HUES48 (cell line): ENCODE measurements around the gene IQCN.

Source experiments
- H3K27ac ChIP-seq: one replicate; pipeline ENCODE4 v1.7.0; 2013; ENCODE audit warnings: low read depth, low read length, inconsistent platforms
- H3K27me3 ChIP-seq: 2 replicates; pipeline ENCODE4 v1.6.1; 2013; ENCODE audit warnings: mild to moderate bottlenecking, low read length; ENCODE audit not compliant: control insufficient read depth, insufficient read depth
- H3K36me3 ChIP-seq: 2 replicates; pipeline ENCODE4 v1.6.1; 2013; ENCODE audit warnings: low read length; ENCODE audit not compliant: control insufficient read depth, insufficient read depth
- H3K4me1 ChIP-seq: 2 replicates; pipeline ENCODE4 v1.6.1; 2013; ENCODE audit warnings: mild to moderate bottlenecking, low read length; ENCODE audit not compliant: control insufficient read depth, insufficient read depth
- H3K4me3 ChIP-seq: 2 replicates; pipeline ENCODE4 v1.5.1; 2013; ENCODE audit warnings: mild to moderate bottlenecking, low read depth, low read length
- H3K9ac ChIP-seq: 2 replicates; pipeline ENCODE4 v1.6.1; 2013; ENCODE audit warnings: mild to moderate bottlenecking, low read depth, low read length, moderate library complexity
- H3K9me3 ChIP-seq: 2 replicates; pipeline ENCODE4 v1.6.1; 2013; ENCODE audit warnings: low read length; ENCODE audit not compliant: control insufficient read depth, insufficient read depth

The IQCN gene

DNA sequence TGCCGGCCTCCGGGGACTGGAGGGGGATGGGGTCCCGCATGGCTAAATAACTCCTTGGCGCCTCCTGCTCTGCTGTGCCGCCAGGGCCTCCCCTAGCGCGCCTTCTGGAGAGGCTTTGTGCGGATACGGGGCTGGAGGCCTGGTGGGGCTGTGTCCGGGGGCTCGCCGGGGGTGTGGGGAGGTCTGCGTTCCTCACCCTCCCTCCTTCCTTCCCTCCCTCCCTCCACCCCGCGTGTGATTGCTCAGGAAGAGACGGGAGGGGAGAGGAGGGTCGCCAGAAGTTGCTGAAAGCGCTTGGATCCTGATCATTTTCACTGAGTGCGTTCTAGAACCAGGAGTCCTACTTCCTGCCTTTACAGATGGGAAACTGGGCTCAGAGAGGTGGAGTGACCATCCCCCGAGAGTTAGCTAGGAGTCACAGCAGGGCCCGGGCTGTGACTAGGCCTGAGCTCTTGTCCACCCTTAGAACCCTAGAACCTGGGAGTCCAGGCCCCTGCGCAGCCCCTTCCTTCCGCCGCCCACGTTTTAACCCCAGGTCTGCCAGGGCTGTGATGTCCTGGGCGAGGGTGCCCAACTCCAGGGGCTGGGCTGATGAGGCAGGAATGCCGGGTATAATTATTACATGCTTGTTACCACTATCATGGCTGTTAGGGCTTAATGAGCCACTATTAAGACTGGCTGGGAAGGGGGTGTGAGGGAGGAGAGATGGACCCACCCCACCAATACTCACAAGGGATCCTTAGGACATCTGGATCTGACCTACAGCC, 8.0 kb upstream of the IQCN start:
- peak overlapping the region; percentile 87 for H3K9ac ChIP-seq
- H3K27me3 ChIP-seq = no peaks in the 10 kb centered on the region
- H3K27ac ChIP-seq = peak overlapping the region; percentile 100
- peak overlapping the region; percentile 73 for H3K4me3 ChIP-seq
- peaks cover 20% of the 10 kb centered on the region for H3K4me1 ChIP-seq
- H3K9me3 ChIP-seq = no peaks in the 10 kb centered on the region
- peaks cover 12% of the 10 kb centered on the region for H3K36me3 ChIP-seq

DNA sequence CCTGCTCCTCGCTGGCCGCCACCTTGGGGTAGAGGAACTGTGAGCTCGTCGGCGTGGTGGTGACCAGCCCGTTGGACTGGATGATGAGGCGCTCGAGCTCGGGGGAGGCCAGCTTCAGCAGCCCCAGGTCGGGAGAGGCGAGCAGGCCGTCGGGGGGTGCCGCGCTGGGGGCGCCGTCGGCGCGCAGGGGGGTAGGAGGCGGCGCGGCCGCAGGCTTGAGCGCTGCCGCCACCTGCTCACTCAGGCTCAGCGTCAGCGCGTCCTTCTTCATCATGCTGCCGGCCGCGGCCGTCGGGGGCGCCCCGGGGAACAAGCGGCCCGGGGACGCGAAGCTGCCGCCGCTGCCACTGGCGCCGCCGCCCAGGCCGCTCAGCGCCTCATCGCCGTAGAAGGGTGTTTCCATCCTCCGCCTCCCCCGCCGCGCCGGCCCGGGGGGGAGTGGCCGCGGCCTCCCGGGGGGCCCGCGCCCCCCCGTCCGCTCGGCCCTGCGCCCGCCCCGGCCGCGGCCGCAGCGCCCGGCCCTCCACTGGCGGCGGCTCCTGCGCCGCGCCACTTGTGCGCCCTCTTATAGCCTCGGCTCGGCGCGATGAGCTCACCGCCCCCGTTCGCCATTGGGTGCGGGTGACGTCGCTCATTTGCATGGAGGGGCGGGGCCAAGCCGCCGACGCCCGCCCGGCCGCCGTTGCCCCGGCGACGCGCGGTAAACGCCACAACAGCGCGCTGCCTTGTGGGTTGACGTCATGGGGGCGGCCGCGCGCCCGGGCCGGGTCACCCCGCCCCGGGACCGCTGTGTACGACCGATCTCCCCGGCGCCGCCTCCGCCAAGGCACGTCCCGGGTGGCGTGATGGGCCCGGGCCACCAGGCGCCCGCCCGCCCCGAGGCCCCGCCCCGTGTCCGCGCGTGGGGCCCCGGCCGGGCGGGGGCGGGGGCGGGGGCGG, 7.1 kb upstream of the IQCN start, which contains the start of gene JUND:
Gene JUND, minus strand, starts transcription at position 541 of the 939 bp plus-strand sequence. Its CDS starts 138 bp downstream, at position 403.
- H3K27me3 ChIP-seq = no peaks in the 10 kb centered on the region
- peak within 1 kb of the TSS; percentile 100 for H3K4me3 ChIP-seq
- peak within 1 kb of the TSS; percentile 100 for H3K27ac ChIP-seq
- peaks cover 15% of the 10 kb centered on the region for H3K4me1 ChIP-seq
- H3K9ac ChIP-seq = peak within 1 kb of the TSS; percentile 97
- no peaks in the 10 kb centered on the region for H3K9me3 ChIP-seq
- peaks cover 12% of the 10 kb centered on the region for H3K36me3 ChIP-seq

DNA sequence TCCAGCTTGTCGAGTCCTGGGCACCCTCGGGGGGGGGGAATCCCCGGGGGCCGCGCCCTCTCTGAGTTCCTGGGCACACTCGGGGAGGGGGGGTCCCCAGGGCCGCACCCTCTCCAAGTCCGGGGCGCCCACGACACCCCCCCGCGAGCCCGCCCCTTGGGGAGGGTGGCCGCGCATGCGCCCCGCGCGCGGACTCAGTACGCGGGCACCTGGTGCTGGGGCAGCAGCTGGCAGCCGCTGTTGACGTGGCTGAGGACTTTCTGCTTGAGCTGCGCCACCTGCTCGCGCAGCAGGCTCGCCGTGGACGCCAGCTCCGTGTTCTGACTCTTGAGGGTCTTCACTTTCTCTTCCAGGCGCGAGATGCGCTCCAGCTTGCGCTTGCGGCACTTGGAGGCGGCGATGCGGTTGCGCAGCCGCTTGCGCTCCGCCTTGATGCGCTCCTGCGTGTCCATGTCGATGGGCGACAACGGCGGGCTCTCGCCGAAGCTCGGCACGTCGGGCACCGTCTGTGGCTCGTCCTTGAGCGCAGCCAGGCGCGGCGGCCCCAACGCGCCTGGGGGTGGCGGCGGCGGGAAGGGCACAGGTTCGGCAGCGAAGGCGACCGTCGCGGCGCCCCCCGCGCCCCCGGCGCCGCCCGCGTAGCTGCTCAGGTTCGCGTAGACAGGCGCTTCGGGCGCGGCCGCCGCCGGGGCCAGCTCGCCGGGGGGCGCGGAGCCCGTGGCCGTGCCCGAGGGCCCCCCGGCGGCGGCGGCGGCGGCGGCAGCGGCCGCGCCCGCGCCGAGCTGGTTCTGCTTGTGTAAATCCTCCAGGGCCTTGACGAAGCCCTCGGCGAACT, 6.2 kb upstream of the IQCN start:
- Histone ChIP-seq H3K4me3 (peak overlapping the region; percentile 100), H3K36me3 (peaks cover 12% of the 10 kb centered on the region), H3K27me3 (no peaks in the 10 kb centered on the region), H3K9ac (peak overlapping the region; percentile 97), H3K27ac (peak overlapping the region; percentile 92), H3K9me3 (no peaks in the 10 kb centered on the region), H3K4me1 (peaks cover 15% of the 10 kb centered on the region)

DNA sequence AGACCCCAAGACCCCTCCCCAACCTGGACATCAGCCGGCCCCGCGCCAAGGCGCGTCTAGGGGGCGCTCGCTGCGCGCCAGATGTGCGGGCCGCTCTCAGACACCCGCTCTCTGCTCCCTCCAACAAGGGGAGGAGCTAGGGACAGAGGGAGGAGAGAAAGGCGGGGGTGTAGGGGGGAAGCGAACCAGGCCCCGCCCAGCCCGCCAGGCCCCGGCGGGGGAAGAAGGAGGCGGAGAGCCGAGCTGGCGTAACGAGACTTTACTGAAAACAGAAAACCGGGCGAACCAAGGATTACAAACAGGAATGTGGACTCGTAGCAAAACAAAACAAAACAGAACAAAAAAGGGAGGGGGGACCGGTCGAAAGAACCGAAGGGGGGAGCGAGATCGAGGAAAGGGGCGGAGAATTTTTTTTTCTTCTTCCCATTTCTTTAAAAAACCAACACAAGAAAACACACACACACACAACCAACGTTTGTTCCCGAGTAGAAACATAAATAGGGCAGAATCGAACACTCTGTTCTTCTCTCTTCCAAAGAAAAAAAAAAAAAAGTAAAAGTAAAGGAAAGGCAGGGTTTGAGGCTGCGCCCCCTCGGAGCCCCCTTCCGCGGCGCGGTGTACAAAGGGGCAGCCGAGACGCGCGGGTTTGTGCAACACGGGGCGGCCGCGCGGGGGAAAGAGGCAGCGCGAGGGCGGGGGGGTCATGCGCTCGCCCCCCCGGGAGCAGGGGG, 5.4 kb upstream of the IQCN start:
- Histone ChIP-seq H3K9ac (peak overlapping the region; percentile 97), H3K36me3 (peaks cover 12% of the 10 kb centered on the region), H3K27ac (peak overlapping the region; percentile 92), H3K27me3 (no peaks in the 10 kb centered on the region), H3K4me3 (peak overlapping the region; percentile 100), H3K9me3 (no peaks in the 10 kb centered on the region), H3K4me1 (peaks cover 15% of the 10 kb centered on the region)

DNA sequence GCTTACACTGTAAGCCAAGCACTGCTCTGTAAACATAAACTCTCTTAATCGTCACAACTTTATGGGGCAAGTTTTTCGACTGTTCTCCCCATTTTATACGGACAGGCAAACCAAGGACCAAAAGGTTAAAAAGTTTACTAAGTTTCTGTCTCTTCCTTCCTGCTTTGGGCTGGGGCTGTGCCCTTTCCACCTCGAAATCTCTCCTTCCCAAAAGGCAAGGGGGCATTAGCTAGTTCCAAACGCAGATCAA, 4.9 kb upstream of the IQCN start:
- Histone ChIP-seq H3K9me3 (no peaks in the 10 kb centered on the region), H3K4me1 (peaks cover 15% of the 10 kb centered on the region), H3K36me3 (peaks cover 12% of the 10 kb centered on the region), H3K27ac (peak overlapping the region; percentile 61), H3K9ac (peak overlapping the region; percentile 29; the same call in 1 of the 2 replicates), H3K4me3 (peak overlapping the region; percentile 100), H3K27me3 (no peaks in the 10 kb centered on the region)

DNA sequence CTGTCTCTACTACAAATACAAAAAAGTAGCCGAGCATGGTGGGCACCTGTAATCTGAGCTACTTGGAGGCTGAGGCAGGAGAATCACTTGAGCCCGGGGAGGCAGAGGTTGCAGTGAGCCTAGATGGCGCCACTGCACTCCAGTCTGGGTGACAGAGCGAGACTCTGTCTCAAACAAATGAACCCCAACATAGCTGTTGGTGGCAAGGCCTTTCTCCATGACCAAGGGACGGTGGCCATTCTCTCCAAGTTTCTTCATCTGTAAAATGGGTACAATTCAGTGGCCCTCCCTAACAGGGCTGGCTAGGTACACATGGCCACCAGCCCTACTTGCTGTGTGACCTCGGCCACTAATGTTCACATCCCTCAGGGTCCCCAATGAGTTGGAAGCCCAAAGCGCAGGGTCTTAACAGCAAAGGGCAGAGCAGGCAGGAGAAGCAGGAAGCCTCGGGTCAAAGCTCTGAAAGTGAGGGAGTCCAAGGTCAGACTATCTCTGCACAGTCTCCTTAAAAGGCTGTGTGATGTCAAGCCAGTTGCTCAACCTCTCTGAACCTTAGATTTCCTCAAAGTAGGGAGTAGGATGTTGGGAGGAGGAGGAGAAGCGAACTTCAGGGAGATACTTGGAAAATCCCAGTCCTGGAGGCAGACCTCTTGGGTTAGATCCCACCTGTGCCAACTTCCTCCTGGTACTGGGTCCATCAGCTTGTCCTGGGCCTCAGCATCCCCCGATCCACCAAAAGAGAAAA, 4.4 kb upstream of the IQCN start:
- Histone ChIP-seq H3K36me3 (peaks cover 12% of the 10 kb centered on the region), H3K4me3 (peak overlapping the region; percentile 100), H3K9me3 (no peaks in the 10 kb centered on the region), H3K9ac (peak overlapping the region; percentile 29; the same call in 1 of the 2 replicates), H3K27ac (peak overlapping the region; percentile 61), H3K4me1 (peaks cover 15% of the 10 kb centered on the region), H3K27me3 (no peaks in the 10 kb centered on the region)

DNA sequence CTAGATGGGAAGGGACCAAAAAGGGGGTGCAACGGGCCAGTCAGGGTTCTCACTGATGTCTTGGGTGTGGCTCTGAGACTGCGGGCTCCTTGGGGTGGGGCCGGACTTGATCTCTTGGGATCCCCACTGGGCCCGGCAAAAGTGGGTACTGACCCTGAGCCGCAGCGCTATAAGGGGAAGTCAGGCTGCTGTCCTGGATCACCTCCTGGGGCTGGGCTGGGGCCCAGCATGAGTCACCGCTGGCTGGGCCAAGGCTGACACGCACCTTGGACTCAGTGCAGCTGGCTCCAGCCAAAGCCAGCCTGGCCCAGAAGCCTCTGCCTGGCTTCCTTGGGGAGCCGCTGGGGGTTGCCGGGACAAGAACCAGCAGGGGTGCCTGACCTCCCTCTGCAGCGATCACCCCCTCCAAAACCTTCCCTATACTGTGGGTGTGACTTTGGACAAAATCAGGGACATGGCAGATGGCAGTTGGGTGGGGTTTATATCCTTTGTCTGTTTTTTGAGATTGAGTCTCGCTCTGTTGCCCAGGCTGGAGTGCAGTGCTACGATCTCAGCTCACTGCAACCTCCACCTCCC, 617 bp upstream of the IQCN start:
- Histone ChIP-seq H3K4me3 (no peak overlapping the region), H3K9ac (no peak overlapping the region), H3K4me1 (peaks cover 9% of the 10 kb centered on the region; the same call in 1 of the 2 replicates)

DNA sequence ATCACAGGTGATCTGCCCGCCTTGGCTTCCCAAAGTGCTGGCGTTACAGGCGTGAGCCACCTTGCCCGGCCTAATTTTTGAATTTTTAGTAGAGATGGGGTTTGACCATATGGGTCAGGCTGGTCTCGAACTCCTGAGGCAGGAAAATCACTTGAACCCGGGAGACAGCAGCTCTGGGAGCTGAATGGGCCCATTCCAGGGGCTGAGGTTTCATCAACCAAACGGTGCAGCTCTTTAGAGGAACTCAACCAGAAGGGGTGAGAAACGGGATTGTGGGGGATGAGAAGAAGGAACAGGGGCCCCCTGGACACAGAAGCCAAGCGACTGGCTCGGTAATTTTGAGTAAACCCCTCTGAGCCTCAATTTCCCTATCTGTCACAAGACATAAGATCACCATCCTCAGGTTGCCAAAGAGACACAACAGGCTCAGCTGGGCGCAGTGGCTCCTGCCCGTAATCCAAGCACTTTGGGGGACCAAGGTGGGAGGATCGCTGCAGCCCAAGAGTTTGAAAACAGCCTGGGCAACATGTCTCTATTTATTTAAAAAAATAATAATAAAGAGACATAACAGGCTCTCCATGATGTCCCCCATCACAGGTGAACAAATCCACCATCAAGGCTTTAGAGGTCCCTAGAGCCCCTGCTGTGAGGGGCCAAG, 562 bp downstream of the IQCN start:
- Histone ChIP-seq H3K4me1 (0 out of 2 replicates have a peak, but pooled peaks cover 3% of the 10 kb centered on the region), H3K4me3 (no peak overlapping the region), H3K36me3 (peaks cover 9% of the 10 kb centered on the region), H3K27me3 (no peaks in the 10 kb centered on the region), H3K27ac (no peak overlapping the region), H3K9ac (no peak overlapping the region), H3K9me3 (no peaks in the 10 kb centered on the region)

More for the DNA sequence above, 617 bp upstream of the IQCN start:
- Histone ChIP-seq H3K36me3 (peaks cover 12% of the 10 kb centered on the region), H3K27me3 (no peaks in the 10 kb centered on the region), H3K27ac (peak overlapping the region; percentile 42), H3K9me3 (no peaks in the 10 kb centered on the region)

DNA sequence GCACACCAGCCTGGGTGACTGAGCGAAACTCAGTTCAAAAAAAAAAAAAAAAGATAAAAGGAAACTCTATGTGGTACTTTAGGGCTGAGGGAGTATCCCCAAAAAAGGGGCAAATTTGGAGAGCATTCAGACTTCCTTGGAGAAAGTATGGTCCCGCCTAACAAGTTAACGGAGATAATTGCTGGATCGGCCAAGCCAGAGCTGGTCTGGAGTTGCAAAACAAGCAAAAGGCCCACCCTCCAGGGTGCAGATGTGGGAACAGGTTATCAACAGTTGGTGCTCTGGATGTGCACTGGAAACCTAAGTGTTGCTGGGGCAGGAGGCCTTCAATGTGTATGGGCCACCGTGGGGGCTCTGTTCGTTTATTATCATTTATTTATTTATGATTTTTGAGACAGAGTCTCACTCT, 2.8 kb downstream of the IQCN start:
- Histone ChIP-seq H3K27me3 (no peaks in the 10 kb centered on the region), H3K4me3 (no peak overlapping the region), H3K4me1 (no peaks in the 10 kb centered on the region), H3K9ac (no peak overlapping the region), H3K27ac (no peak overlapping the region), H3K9me3 (no peaks in the 10 kb centered on the region), H3K36me3 (peaks cover 8% of the 10 kb centered on the region)
